ENCODE measurements around the gene EXOSC1. TPM values are rescaled to one million over a fixed set of nuclear protein-coding genes. Genes with fewer than 3 reads are reported as not detected.
"Not testable (repeated sequence)": the region's sequence is repeated elsewhere in the genome, so short reads cannot be mapped to it uniquely, and the experiment has no call there.

The EXOSC1 gene
- polyA plus RNA-seq, 1 donor = 39.1 TPM

DNA sequence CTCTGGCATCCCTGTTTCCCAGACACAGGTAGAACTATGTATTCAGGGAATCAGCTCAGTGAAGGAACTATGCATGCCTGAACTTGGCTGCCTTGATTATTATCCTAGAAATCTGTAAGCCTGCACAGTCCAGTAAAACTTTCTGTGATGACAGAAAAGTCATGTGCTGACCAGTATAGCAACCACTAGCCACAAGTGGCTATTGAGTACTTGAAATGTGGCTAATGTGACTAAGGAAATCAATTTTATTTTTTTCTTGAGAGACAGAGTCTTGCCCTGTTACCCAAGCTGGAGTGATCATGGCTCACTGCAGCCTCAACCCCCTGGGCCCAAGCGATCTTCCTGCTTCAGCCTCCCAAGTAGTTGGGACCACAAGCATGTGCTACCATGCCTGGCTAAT lies 3.5 kb downstream of the EXOSC1 start:
- Histone ChIP-seq H3K4me1 (ENCODE audit: control insufficient read depth, insufficient read depth, low read length) (peaks cover 13% of the 10 kb centered on the region), H3K27ac (ENCODE audit: low read length) (no peak overlapping the region), H3K9me3 (ENCODE audit: control insufficient read depth, low read depth, low read length) (no peaks in the 10 kb centered on the region), H3K27me3 (ENCODE audit: control insufficient read depth, insufficient read depth, low read length) (no peaks in the 10 kb centered on the region), H3K4me3 (ENCODE audit: low read length) (no peak overlapping the region), H3K36me3 (ENCODE audit: control insufficient read depth, insufficient read depth, low read length) (peaks cover 35% of the 10 kb centered on the region)
- DNase-seq = no peak
- WGBS (ENCODE audit: insufficient coverage, low lambda C conversion rate) = no CpG with 5 or more reads among the region's 1 CpG

DNA sequence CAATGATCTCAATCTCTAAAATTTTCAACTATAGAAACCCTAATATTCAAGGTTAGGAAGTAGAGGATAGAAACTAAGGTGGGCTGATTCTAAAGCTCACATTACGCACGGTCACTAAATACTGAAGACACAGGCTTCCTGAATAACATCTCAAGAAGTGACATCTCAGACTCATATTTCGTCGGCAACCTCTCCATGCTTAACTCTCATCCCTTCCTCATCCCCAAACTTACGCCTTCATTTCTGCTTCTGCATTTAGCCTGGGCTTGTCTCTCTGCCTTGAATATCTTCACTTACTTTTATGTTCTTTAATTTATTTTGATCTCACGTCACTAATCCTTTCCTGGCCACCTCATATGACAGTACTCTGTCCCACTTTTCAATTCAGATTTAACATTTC lies 10.6 kb downstream of the EXOSC1 start:
- no peaks in the 10 kb centered on the region for H3K9me3 ChIP-seq (ENCODE audit: control insufficient read depth, low read depth, low read length)
- no peak overlapping the region for H3K4me3 ChIP-seq (ENCODE audit: low read length)
- no peak for DNase-seq
- H3K27ac ChIP-seq (ENCODE audit: low read length) = no peak overlapping the region
- no peaks in the 10 kb centered on the region for H3K27me3 ChIP-seq (ENCODE audit: control insufficient read depth, insufficient read depth, low read length)
- peaks cover 64% of the 10 kb centered on the region for H3K36me3 ChIP-seq (ENCODE audit: control insufficient read depth, insufficient read depth, low read length)
- no peaks in the 10 kb centered on the region for H3K4me1 ChIP-seq (ENCODE audit: control insufficient read depth, insufficient read depth, low read length)
- WGBS (ENCODE audit: insufficient coverage, low lambda C conversion rate) = 100% methylated on average over 2 of the region's 6 CpGs

DNA sequence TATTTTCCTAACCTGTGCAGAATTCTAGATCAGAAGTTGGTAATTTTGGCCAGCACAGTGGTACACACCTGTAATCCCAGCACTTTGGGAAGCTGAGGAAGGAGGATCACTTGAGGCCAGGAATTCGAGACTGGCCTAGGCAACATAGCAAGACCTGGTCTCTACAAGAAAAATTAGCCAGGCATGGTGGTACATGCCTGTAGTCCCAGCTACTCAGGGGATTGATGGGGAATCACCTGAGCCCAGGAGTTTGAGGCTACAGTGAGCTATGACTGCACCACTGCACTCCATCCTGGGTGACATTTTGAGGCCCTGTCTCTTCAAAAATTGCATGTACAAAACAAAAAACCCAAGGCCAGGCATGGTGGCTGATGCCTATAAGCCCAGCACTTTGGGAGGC lies 11.2 kb downstream of the EXOSC1 start:
- Histone ChIP-seq H3K27ac (ENCODE audit: low read length) (no peak overlapping the region), H3K27me3 (ENCODE audit: control insufficient read depth, insufficient read depth, low read length) (no peaks in the 10 kb centered on the region), H3K4me1 (ENCODE audit: control insufficient read depth, insufficient read depth, low read length) (no peaks in the 10 kb centered on the region), H3K4me3 (ENCODE audit: low read length) (no peak overlapping the region), H3K36me3 (ENCODE audit: control insufficient read depth, insufficient read depth, low read length) (peaks cover 65% of the 10 kb centered on the region), H3K9me3 (ENCODE audit: control insufficient read depth, low read depth, low read length) (no peaks in the 10 kb centered on the region)
- DNase-seq = no peak
- no CpG with 5 or more reads among the region's 1 CpG for WGBS (ENCODE audit: insufficient coverage, low lambda C conversion rate)

GRCh38 chr10:97434055-97434454 lies 11.8 kb downstream of the EXOSC1 start:
- H3K27ac ChIP-seq (ENCODE audit: low read length) = no peak overlapping the region
- no peaks in the 10 kb centered on the region for H3K27me3 ChIP-seq (ENCODE audit: control insufficient read depth, insufficient read depth, low read length)
- H3K4me3 ChIP-seq (ENCODE audit: low read length) = no peak overlapping the region
- H3K4me1 ChIP-seq (ENCODE audit: control insufficient read depth, insufficient read depth, low read length) = no peaks in the 10 kb centered on the region
- no peaks in the 10 kb centered on the region for H3K9me3 ChIP-seq (ENCODE audit: control insufficient read depth, low read depth, low read length)
- peaks cover 63% of the 10 kb centered on the region for H3K36me3 ChIP-seq (ENCODE audit: control insufficient read depth, insufficient read depth, low read length)
- DNase-seq = no peak

DNA sequence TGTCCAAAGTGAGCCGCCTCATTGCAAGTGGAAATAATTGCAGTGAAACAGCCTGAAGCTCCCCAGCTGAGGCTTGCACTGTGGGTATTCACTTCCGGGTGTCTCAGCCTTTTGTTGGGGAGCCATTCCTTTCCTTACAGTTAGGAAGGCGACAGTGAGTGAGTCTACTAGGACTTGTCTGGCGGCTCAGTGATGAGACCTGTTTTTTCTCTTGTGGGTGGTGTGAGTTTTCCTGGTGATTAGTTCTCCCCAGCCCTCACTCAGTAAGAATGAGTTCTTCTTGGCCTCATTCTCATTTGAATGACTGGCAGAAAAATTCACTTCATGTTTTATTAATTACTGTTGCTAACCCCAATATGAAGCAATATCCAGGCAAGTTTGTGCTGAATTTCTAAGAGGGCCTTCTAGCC lies 17.2 kb downstream of the EXOSC1 start:
- WGBS (ENCODE audit: insufficient coverage, low lambda C conversion rate) = no CpG with 5 or more reads among the region's 4 CpGs
- Histone ChIP-seq H3K36me3 (ENCODE audit: control insufficient read depth, insufficient read depth, low read length) (peaks cover 31% of the 10 kb centered on the region), H3K4me1 (ENCODE audit: control insufficient read depth, insufficient read depth, low read length) (peaks cover 17% of the 10 kb centered on the region), H3K27me3 (ENCODE audit: control insufficient read depth, insufficient read depth, low read length) (no peaks in the 10 kb centered on the region), H3K4me3 (ENCODE audit: low read length) (no peak overlapping the region), H3K27ac (ENCODE audit: low read length) (peak overlapping the region; percentile 76), H3K9me3 (ENCODE audit: control insufficient read depth, low read depth, low read length) (peaks cover 2% of the 10 kb centered on the region)
- DNase-seq = no peak

GRCh38 chr10:97427571-97428179 lies 18.1 kb downstream of the EXOSC1 start:
- H3K36me3 ChIP-seq (ENCODE audit: control insufficient read depth, insufficient read depth, low read length) = peaks cover 28% of the 10 kb centered on the region
- peaks cover 2% of the 10 kb centered on the region for H3K9me3 ChIP-seq (ENCODE audit: control insufficient read depth, low read depth, low read length)
- H3K27ac ChIP-seq (ENCODE audit: low read length) = peak overlapping the region; percentile 76
- no peaks in the 10 kb centered on the region for H3K27me3 ChIP-seq (ENCODE audit: control insufficient read depth, insufficient read depth, low read length)
- peak overlapping the region; percentile 88 for H3K4me3 ChIP-seq (ENCODE audit: low read length)
- 33% methylated on average over 1 of the region's 9 CpGs for WGBS (ENCODE audit: insufficient coverage, low lambda C conversion rate)
- peak; percentile 76 to 91 for DNase-seq
- H3K4me1 ChIP-seq (ENCODE audit: control insufficient read depth, insufficient read depth, low read length) = peaks cover 17% of the 10 kb centered on the region

DNA sequence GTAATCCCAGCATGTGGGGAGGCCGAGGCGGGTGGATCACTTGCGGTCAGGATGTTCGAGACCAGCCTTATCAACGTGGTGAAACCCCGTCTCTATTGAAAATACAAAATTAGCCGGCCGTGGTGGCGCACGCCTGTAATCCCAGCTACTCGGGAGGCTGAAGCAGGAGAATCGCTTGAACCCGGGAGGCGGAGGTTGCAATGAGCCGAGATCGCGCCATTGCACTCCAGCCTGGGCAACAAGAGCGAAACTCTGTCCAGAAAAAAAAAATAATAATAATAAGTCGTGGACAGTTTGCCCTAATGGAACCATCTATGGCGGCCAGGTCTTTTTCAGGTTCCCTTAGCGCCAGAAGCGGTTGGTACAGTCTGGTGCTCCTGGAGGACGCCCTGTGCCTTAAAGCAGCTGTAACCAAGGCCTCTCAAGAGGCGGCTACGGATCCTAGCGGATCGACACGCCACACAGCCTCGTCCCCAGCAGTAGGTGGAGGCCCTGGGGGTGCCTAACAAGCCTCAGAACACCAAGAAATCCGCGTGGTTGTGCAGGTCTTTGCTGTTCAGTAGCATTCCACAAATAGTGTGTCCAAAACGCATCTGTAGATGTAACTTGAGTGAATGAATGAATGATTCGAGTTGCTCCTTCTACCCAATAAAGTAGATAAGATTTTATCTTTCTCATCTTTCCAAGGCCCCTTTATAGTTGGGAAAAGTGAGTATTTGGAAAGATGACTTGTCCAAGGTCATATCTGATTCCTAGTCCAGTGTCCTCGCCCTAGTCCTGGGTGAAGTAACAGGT lies 18.8 kb downstream of the EXOSC1 start:
- DNase-seq = no peak
- Histone ChIP-seq H3K27ac (ENCODE audit: low read length) (peak overlapping the region; percentile 76), H3K27me3 (ENCODE audit: control insufficient read depth, insufficient read depth, low read length) (no peaks in the 10 kb centered on the region), H3K4me1 (ENCODE audit: control insufficient read depth, insufficient read depth, low read length) (peaks cover 17% of the 10 kb centered on the region), H3K9me3 (ENCODE audit: control insufficient read depth, low read depth, low read length) (peaks cover 2% of the 10 kb centered on the region), H3K4me3 (ENCODE audit: low read length) (peak overlapping the region; percentile 88), H3K36me3 (ENCODE audit: control insufficient read depth, insufficient read depth, low read length) (peaks cover 26% of the 10 kb centered on the region)
- WGBS (ENCODE audit: insufficient coverage, low lambda C conversion rate) = 7% methylated on average over 3 of the region's 34 CpGs

GRCh38 chr10:97425964-97426775 lies 19.6 kb downstream of the EXOSC1 start, which contains the start of gene PGAM1:
TSS of gene PGAM1 (plus strand) at chr10:97426191. CDS start at chr10:97426308, 117 bp downstream.
- H3K36me3 ChIP-seq (ENCODE audit: control insufficient read depth, insufficient read depth, low read length) = peaks cover 18% of the 10 kb centered on the region
- no peaks in the 10 kb centered on the region for H3K27me3 ChIP-seq (ENCODE audit: control insufficient read depth, insufficient read depth, low read length)
- peaks cover 17% of the 10 kb centered on the region for H3K4me1 ChIP-seq (ENCODE audit: control insufficient read depth, insufficient read depth, low read length)
- DNase-seq = peak; percentile 97
- peak within 1 kb of the TSS; percentile 88 for H3K4me3 ChIP-seq (ENCODE audit: low read length)
- WGBS (ENCODE audit: insufficient coverage, low lambda C conversion rate) = no CpG with 5 or more reads among the region's 90 CpGs
- H3K27ac ChIP-seq (ENCODE audit: low read length) = peak within 1 kb of the TSS; percentile 76
- peaks cover 2% of the 10 kb centered on the region for H3K9me3 ChIP-seq (ENCODE audit: control insufficient read depth, low read depth, low read length)

DNA sequence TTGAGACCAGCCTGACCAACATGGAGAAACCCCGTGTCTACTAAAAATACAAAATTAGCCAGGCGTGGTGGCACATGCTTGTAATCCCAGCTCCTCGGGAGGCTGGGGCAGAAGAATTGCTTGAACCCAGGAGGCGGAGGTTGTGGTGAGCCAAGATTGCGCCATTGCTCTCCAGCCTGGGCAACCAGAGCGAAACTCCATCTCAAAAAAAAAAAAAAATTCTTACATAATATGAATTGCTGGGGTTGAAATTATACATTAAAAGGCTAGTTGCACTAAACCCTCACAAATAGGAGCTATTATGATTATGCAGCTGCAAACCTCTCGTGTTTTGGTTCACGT lies 22.1 kb downstream of the EXOSC1 start:
- H3K4me1 ChIP-seq (ENCODE audit: control insufficient read depth, insufficient read depth, low read length) = peaks cover 16% of the 10 kb centered on the region
- H3K4me3 ChIP-seq (ENCODE audit: low read length); DNase-seq; H3K9me3 ChIP-seq (ENCODE audit: control insufficient read depth, low read depth, low read length); H3K27ac ChIP-seq (ENCODE audit: low read length); H3K36me3 ChIP-seq (ENCODE audit: control insufficient read depth, insufficient read depth, low read length); H3K27me3 ChIP-seq (ENCODE audit: control insufficient read depth, insufficient read depth, low read length): not testable (repeated sequence)
- 100% methylated on average over 1 of the region's 8 CpGs for WGBS (ENCODE audit: insufficient coverage, low lambda C conversion rate)

DNA sequence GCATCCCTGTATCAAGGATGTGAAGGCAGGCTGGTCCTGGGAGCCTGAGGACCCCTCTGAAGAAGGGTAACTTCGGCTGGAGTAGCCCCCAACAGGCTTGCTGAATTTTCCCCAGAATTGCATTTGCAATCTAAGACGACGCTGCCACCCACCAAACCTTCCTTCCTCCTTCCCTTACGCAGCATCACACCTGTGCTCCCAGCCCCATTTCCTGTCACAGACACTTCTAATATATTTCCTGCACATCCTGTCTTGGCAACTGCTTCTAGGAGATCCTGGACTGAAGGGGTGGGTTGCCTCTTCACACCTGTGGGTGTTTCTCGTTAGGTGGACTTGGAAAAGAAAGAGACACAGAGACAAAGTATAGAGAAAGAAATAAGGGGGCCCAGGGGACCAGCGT lies 29.2 kb downstream of the EXOSC1 start:
- H3K27ac ChIP-seq (ENCODE audit: low read length) = no peak overlapping the region
- H3K4me1 ChIP-seq (ENCODE audit: control insufficient read depth, insufficient read depth, low read length) = no peaks in the 10 kb centered on the region
- DNase-seq = no peak
- no peak overlapping the region for H3K4me3 ChIP-seq (ENCODE audit: low read length)
- no peaks in the 10 kb centered on the region for H3K9me3 ChIP-seq (ENCODE audit: control insufficient read depth, low read depth, low read length)
- no peaks in the 10 kb centered on the region for H3K36me3 ChIP-seq (ENCODE audit: control insufficient read depth, insufficient read depth, low read length)
- whole genome bisulfite sequencing (ENCODE audit: insufficient coverage, low lambda C conversion rate) = no CpG with 5 or more reads among the region's 6 CpGs
- H3K27me3 ChIP-seq (ENCODE audit: control insufficient read depth, insufficient read depth, low read length) = no peaks in the 10 kb centered on the region
